ENCODE data around the gene RBM7.

DNA sequence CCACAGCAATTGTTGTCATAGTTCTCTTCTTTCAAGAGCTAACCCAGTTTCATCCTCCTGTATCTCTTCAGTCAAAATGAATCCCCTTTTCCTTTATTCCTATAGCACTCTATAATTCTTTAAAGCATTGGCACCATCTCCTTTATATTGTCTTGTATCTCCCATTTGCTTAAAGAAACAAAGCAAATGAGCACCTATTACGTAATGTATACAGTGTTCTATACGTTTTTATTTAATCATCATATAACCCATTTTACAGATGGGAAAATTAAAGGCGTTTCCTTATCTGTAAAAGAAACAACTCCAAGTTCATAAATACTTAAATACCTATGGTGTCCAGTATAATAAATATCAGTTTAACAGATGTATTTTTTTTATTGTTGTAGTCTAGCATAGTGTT lies 32.4 kb downstream of the RBM7 start:
- TF ChIP-seq, protein P1, sequence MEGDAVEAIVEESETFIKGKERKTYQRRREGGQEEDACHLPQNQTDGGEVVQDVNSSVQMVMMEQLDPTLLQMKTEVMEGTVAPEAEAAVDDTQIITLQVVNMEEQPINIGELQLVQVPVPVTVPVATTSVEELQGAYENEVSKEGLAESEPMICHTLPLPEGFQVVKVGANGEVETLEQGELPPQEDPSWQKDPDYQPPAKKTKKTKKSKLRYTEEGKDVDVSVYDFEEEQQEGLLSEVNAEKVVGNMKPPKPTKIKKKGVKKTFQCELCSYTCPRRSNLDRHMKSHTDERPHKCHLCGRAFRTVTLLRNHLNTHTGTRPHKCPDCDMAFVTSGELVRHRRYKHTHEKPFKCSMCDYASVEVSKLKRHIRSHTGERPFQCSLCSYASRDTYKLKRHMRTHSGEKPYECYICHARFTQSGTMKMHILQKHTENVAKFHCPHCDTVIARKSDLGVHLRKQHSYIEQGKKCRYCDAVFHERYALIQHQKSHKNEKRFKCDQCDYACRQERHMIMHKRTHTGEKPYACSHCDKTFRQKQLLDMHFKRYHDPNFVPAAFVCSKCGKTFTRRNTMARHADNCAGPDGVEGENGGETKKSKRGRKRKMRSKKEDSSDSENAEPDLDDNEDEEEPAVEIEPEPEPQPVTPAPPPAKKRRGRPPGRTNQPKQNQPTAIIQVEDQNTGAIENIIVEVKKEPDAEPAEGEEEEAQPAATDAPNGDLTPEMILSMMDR (IDR thresholded peaks at IDR 0.05): no peak
- no peak for TF ChIP-seq POLR2AphosphoS5 (IDR thresholded peaks at IDR 0.05)
